ENCODE measurements around the gene SPRR5. TPM values are rescaled to one million over a fixed set of nuclear protein-coding genes. Genes with fewer than 3 reads are reported as not detected.

The SPRR5 gene
- total RNA-seq, 2 experiments from 2014 or later = not detected

- H3K4me1 Mint-ChIP-seq (ENCODE audit: low read depth) = no peaks in the 10 kb centered on the region
- CTCF ChIA-PET = no interaction called here
Observed at GRCh38 chr1:152970495-152970894, 23.5 kb downstream of the SPRR5 start, which contains the start of gene SPRR4. SPRR4 (plus strand) TSS chr1:152970648; CDS start chr1:152971891, 1,243 bp downstream.

DNA sequence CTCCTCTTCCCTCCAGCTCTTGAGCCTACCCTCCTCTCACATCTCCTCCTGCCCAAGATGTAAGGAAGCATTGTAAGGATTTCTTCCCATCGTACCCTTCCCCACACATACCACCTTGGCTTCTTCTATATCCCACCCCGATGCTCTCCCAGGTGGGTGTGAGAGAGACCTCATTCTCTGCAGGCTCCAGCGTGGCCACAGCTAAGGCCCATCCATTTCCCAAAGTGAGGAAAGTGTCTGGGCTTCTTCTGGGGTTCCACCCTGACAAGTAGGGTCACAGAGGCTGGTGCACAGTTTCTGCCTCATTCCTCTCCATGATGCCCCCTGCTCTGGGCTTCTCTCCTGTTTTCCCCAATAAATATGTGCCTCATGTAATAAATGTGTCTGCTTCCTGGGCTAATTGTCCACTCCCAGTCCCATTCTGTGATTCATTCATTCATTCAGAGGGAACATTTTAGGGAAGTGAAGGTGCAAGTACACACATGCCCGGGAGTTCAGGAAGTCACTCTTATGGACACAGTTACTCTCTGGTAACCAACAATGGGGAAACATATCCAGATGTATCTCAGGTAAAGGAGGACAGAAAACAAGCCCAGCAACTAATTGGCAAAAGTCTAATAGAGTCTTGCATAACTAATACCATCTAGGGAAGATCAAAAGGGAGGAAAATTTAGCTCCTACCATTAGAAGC, 25.3 kb downstream of the SPRR5 start:
- no peak for DNase-seq
- Histone ChIP-seq H3K4me3 (ENCODE audit: low read length) (no peak overlapping the region), H3K4me1 (ENCODE audit: insufficient read depth, low read length) (no peaks in the 10 kb centered on the region), H3K27ac (ENCODE audit: low read depth in 1 of 2, low read length in 2 of 2) (no peak overlapping the region), H3K9me3 (ENCODE audit: control insufficient read depth in 1 of 2, insufficient read depth in 1 of 2, low read length in 2 of 2) (no peaks in the 10 kb centered on the region), H3K27me3 (ENCODE audit: control insufficient read depth in 1 of 2, insufficient read depth in 2 of 2, low read length in 2 of 2) (peaks cover 5 to 6% of the 10 kb centered on the region in 2 experiments), H3K36me3 (ENCODE audit: insufficient read depth, low read length) (no peaks in the 10 kb centered on the region)
- intact Hi-C loops (cut with DNase I, micrococcal nuclease) = no loop called here
- no peaks in the 10 kb centered on the region for H3K36me3 Mint-ChIP-seq (ENCODE audit: low read depth)
- POLR2A ChIA-PET = no interaction called here
- no peaks in the 10 kb centered on the region for H3K9me3 Mint-ChIP-seq
- TF ChIP-seq, protein P1, sequence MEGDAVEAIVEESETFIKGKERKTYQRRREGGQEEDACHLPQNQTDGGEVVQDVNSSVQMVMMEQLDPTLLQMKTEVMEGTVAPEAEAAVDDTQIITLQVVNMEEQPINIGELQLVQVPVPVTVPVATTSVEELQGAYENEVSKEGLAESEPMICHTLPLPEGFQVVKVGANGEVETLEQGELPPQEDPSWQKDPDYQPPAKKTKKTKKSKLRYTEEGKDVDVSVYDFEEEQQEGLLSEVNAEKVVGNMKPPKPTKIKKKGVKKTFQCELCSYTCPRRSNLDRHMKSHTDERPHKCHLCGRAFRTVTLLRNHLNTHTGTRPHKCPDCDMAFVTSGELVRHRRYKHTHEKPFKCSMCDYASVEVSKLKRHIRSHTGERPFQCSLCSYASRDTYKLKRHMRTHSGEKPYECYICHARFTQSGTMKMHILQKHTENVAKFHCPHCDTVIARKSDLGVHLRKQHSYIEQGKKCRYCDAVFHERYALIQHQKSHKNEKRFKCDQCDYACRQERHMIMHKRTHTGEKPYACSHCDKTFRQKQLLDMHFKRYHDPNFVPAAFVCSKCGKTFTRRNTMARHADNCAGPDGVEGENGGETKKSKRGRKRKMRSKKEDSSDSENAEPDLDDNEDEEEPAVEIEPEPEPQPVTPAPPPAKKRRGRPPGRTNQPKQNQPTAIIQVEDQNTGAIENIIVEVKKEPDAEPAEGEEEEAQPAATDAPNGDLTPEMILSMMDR (IDR thresholded peaks at IDR 0.05) = no peak
- H3K27ac Mint-ChIP-seq = no peak overlapping the region
- H3K27me3 Mint-ChIP-seq = peaks cover 44% of the 10 kb centered on the region
- no peak overlapping the region for H3K4me3 Mint-ChIP-seq
- H3K4me1 Mint-ChIP-seq (ENCODE audit: low read depth) = no peaks in the 10 kb centered on the region
- no peak for ATAC-seq (ENCODE audit: poor library complexity)
- CTCF ChIA-PET = no interaction called here

More at GRCh38 chr1:152970495-152970894, 23.5 kb downstream of the SPRR5 start, which contains the start of gene SPRR4:
- Mint-ChIP-seq H3K4me3 (no peak within 1 kb of the TSS), H3K27ac (no peak within 1 kb of the TSS), H3K9me3 (no peaks in the 10 kb centered on the region), H3K27me3 (peaks cover 46% of the 10 kb centered on the region), H3K36me3 (ENCODE audit: low read depth) (no peaks in the 10 kb centered on the region)
- TF ChIP-seq, protein P1 (IDR thresholded peaks at IDR 0.05) = no peak
- Histone ChIP-seq H3K4me1 (ENCODE audit: insufficient read depth, low read length) (no peaks in the 10 kb centered on the region), H3K4me3 (ENCODE audit: low read length) (no peak within 1 kb of the TSS), H3K9me3 (ENCODE audit: control insufficient read depth in 1 of 2, insufficient read depth in 1 of 2, low read length in 2 of 2) (no peaks in the 10 kb centered on the region), H3K36me3 (ENCODE audit: insufficient read depth, low read length) (no peaks in the 10 kb centered on the region), H3K27ac (ENCODE audit: low read depth in 1 of 2, low read length in 2 of 2) (no peak within 1 kb of the TSS), H3K27me3 (ENCODE audit: control insufficient read depth in 1 of 2, insufficient read depth in 2 of 2, low read length in 2 of 2) (peaks cover 5 to 12% of the 10 kb centered on the region in 2 experiments)
- no peak for DNase-seq
- POLR2A ChIA-PET = no interaction called here
- intact Hi-C loops (cut with DNase I, micrococcal nuclease) = no loop called here
- no peak for ATAC-seq (ENCODE audit: poor library complexity)

DNA sequence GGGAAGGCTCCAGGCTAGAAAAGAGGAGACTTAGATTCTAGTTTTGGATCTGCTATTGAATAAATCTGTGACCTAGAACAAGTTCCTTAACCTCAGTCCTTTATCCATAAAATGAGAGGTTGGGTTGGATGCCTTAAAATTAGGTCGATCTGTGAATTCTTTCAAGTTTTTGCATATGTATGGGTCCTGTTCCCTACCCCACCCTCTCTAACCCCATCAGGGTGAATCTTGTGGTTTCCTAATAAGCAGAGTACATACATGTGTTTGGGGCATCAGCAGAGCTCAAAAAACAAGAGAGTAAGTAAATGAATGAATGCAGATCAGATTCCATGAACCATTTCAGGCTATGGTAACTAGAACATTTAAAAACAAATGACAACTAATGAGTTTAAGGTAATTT, 29.7 kb downstream of the SPRR5 start:
- H3K4me3 ChIP-seq (ENCODE audit: low read length) = no peak overlapping the region
- POLR2A ChIA-PET = no interaction called here
- no peaks in the 10 kb centered on the region for H3K36me3 ChIP-seq (ENCODE audit: insufficient read depth, low read length)
- H3K4me3 Mint-ChIP-seq = no peak overlapping the region
- no peaks in the 10 kb centered on the region for H3K4me1 Mint-ChIP-seq (ENCODE audit: low read depth)
- no peaks in the 10 kb centered on the region for H3K4me1 ChIP-seq (ENCODE audit: insufficient read depth, low read length)
- H3K27me3 Mint-ChIP-seq = peaks cover 70% of the 10 kb centered on the region
- CTCF ChIA-PET = no interaction called here
- intact Hi-C loops (cut with DNase I, micrococcal nuclease) = no loop called here
- DNase-seq = no peak
- H3K9me3 ChIP-seq (ENCODE audit: control insufficient read depth in 1 of 2, insufficient read depth in 1 of 2, low read length in 2 of 2) = peaks cover 0 to 3% of the 10 kb centered on the region in 2 experiments
- TF ChIP-seq, protein P1 (IDR thresholded peaks at IDR 0.05) = no peak
- H3K9me3 Mint-ChIP-seq = no peaks in the 10 kb centered on the region
- H3K36me3 Mint-ChIP-seq (ENCODE audit: low read depth) = no peaks in the 10 kb centered on the region
- H3K27ac Mint-ChIP-seq = no peak overlapping the region
- no peak overlapping the region for H3K27ac ChIP-seq (ENCODE audit: low read depth in 1 of 2, low read length in 2 of 2)
- H3K27me3 ChIP-seq (ENCODE audit: control insufficient read depth in 1 of 2, insufficient read depth in 2 of 2, low read length in 2 of 2) = peaks cover 5 to 6% of the 10 kb centered on the region in 2 experiments
- ATAC-seq (ENCODE audit: poor library complexity) = no peak
